Measurements from ENCODE around the gene KRTCAP3. TPM values are rescaled to one million over a fixed set of nuclear protein-coding genes. Genes with fewer than 3 reads are reported as not detected.

Gene KRTCAP3
- total and polyA plus RNA-seq, 2 of the 4 experiments (the other 2 are of a cell fraction), result 1.5 TPM; not detected in 1

GRCh38 chr2:27451095-27451494, 8.9 kb downstream of the KRTCAP3 start:
- H3K27me3 ChIP-seq (ENCODE audit: control insufficient read depth, insufficient read depth, low read length), result no peaks in the 10 kb centered on the region
- H3K36me3 ChIP-seq (ENCODE audit: control insufficient read depth, insufficient read depth, low read length), result peaks cover 40% of the 10 kb centered on the region
- H3K4ac ChIP-seq (ENCODE audit: low read depth, low read length), result no peak overlapping the region
- ChIA-PET POLR2A (ENCODE audit: unreplicated experiment) (no interaction called here), CTCF (no interaction called here)
- no peak overlapping the region for H3K23ac ChIP-seq (ENCODE audit: low read depth, low read length)
- H2BK120ac ChIP-seq (ENCODE audit: low read depth, low read length), result no peak overlapping the region
- no peak overlapping the region for H3K14ac ChIP-seq (replicated peaks; ENCODE audit: low read depth, low read length)
- H2BK20ac ChIP-seq (ENCODE audit: low read depth, low read length), result no peak overlapping the region
- no CpG with 5 or more reads among the region's 1 CpG for WGBS, 2 experiments (ENCODE audit: extremely low coverage in 2 of 2, insufficient read length in 1 of 2)
- no peaks in the 10 kb centered on the region for H3K4me1 ChIP-seq (ENCODE audit: control insufficient read depth, insufficient read depth, low read length)
- H2BK15ac ChIP-seq (ENCODE audit: low read depth, low read length), result no peak overlapping the region
- no peak overlapping the region for H4K5ac ChIP-seq (ENCODE audit: low read depth, low read length)
- H3K9me1 ChIP-seq (ENCODE audit: insufficient read depth, low read length), result no peaks in the 10 kb centered on the region
- intact Hi-C loops (cut with micrococcal nuclease) (no loop called here), in situ Hi-C loops (cut with MboI; ENCODE audit: low sequenced_read_pairs) (no loop called here), dilution Hi-C loops (cut with HindIII; ENCODE audit: low sequenced_read_pairs, unreplicated experiment) (no loop called here)
- DNase-seq, result no peak
- no peak overlapping the region for H2AK5ac ChIP-seq (ENCODE audit: low read depth, low read length)
- no peak overlapping the region for H3K56ac ChIP-seq (ENCODE audit: extremely low read depth, insufficient read depth, low read length)
- no peak overlapping the region for H4K8ac ChIP-seq (ENCODE audit: low read depth in 2 of 2, low read length in 2 of 2)
- no peak overlapping the region for H2AFZ ChIP-seq (replicated peaks; ENCODE audit: low read length, poor library complexity)
- no peak overlapping the region for H2AK9ac ChIP-seq (replicated peaks; ENCODE audit: low read depth, low read length, poor library complexity)
- no peak overlapping the region for H3K4me2 ChIP-seq (ENCODE audit: low read depth, low read length)
- no peak for ATAC-seq (ENCODE audit: low read depth)
- no peaks in the 10 kb centered on the region for H3K79me1 ChIP-seq (ENCODE audit: low read depth in 1 of 2, low read length in 2 of 2)
- TF ChIP-seq BHLHE40 (IDR thresholded peaks at IDR 0.05; ENCODE audit: low read depth, low read length) (no peak), MXI1 (IDR thresholded peaks at IDR 0.05; ENCODE audit: borderline replicate concordance, low read depth, low read length) (no peak), RAD21 (IDR thresholded peaks at IDR 0.05; ENCODE audit: low read length) (no peak), RCOR1 (IDR thresholded peaks at IDR 0.05; ENCODE audit: insufficient replicate concordance, low read length) (no peak), CHD1 (IDR thresholded peaks at IDR 0.05; ENCODE audit: low read depth, low read length) (no peak), NFE2L2 (IDR thresholded peaks at IDR 0.05; ENCODE audit: low read depth, low read length) (no peak), FOS (IDR thresholded peaks at IDR 0.05; ENCODE audit: low read depth, low read length) (no peak), POLR2A (IDR thresholded peaks at IDR 0.05; ENCODE audit: low read depth, low read length) (no peak), MAZ (IDR thresholded peaks at IDR 0.05; ENCODE audit: borderline replicate concordance, low read depth, low read length) (no peak), SMC3 (IDR thresholded peaks at IDR 0.05; ENCODE audit: low read depth, low read length) (no peak), RFX5 (IDR thresholded peaks at IDR 0.05; ENCODE audit: low read depth, low read length) (no peak), CEBPB (IDR thresholded peaks at IDR 0.05; ENCODE audit: low read depth, low read length) (no peak), MAFK (IDR thresholded peaks at IDR 0.05; ENCODE audit: low read depth, low read length) (no peak), USF2 (IDR thresholded peaks at IDR 0.05; ENCODE audit: low read depth, low read length) (no peak)
- TF ChIP-seq, protein P1, sequence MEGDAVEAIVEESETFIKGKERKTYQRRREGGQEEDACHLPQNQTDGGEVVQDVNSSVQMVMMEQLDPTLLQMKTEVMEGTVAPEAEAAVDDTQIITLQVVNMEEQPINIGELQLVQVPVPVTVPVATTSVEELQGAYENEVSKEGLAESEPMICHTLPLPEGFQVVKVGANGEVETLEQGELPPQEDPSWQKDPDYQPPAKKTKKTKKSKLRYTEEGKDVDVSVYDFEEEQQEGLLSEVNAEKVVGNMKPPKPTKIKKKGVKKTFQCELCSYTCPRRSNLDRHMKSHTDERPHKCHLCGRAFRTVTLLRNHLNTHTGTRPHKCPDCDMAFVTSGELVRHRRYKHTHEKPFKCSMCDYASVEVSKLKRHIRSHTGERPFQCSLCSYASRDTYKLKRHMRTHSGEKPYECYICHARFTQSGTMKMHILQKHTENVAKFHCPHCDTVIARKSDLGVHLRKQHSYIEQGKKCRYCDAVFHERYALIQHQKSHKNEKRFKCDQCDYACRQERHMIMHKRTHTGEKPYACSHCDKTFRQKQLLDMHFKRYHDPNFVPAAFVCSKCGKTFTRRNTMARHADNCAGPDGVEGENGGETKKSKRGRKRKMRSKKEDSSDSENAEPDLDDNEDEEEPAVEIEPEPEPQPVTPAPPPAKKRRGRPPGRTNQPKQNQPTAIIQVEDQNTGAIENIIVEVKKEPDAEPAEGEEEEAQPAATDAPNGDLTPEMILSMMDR (conservative IDR thresholded peaks at IDR 0.05; ENCODE audit: low read depth, low read length), result no peak
- TF ChIP-seq, protein P2, sequence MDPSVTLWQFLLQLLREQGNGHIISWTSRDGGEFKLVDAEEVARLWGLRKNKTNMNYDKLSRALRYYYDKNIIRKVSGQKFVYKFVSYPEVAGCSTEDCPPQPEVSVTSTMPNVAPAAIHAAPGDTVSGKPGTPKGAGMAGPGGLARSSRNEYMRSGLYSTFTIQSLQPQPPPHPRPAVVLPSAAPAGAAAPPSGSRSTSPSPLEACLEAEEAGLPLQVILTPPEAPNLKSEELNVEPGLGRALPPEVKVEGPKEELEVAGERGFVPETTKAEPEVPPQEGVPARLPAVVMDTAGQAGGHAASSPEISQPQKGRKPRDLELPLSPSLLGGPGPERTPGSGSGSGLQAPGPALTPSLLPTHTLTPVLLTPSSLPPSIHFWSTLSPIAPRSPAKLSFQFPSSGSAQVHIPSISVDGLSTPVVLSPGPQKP (IDR thresholded peaks at IDR 0.05; ENCODE audit: borderline replicate concordance, low read depth, low read length), result no peak
- H4K20me1 ChIP-seq (ENCODE audit: insufficient read depth, low read length), result no peaks in the 10 kb centered on the region
- no peak overlapping the region for H3K18ac ChIP-seq (ENCODE audit: low read depth, low read length)
- BruUV-seq (replicated peaks), result no TSS peak
- no peaks in the 10 kb centered on the region for H3K9me3 ChIP-seq (ENCODE audit: control insufficient read depth, insufficient read depth, low read length)
- H4K91ac ChIP-seq (ENCODE audit: insufficient read depth, low read depth, low read length), result no peak overlapping the region
- no peak overlapping the region for H2BK5ac ChIP-seq (ENCODE audit: low read depth, low read length, poor library complexity, severe bottlenecking)
- no peak overlapping the region for H3K27ac ChIP-seq (ENCODE audit: insufficient read depth, low read length)
- no peak overlapping the region for H3K9ac ChIP-seq (ENCODE audit: low read depth, low read length)
- no peak overlapping the region for H3K4me3 ChIP-seq (ENCODE audit: insufficient read depth, low read depth, low read length)

Measured in IMR-90 (cell line).